GM15510 (cell line): ENCODE measurements around the gene NISCH.

Experiments
- POLR2A ChIP-seq: IDR thresholded peaks from 3 replicates; pipeline ENCODE4 v1.6.1; 2011; ENCODE audit warnings: borderline replicate concordance; ENCODE audit not compliant: insufficient read length; ENCODE audit errors: extremely low read depth

The NISCH gene

GRCh38 chr3:52469001-52469400 lies 13.6 kb downstream of the NISCH start:
- no peak for TF ChIP-seq POLR2A

DNA sequence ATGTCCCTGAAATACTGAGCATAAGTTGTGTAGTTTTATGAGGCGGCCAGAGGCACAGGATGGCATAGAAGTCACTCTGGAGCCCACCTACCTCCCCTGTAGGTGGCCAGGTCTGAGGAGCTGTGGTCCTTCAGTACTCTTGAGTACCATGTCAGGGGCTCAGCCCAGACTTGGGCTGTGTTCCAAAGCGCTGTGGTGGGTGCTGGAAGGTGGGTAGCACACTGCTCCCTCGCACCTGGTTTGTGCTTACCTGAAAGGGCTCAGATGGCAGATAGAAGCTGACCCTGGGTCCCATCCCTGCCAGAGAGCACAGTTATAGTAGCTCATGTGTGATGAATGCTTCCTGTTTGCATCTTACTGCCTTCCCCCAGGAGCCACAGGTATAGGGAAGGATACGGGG lies 15.5 kb downstream of the NISCH start:
- TF ChIP-seq POLR2A = no peak

GRCh38 chr3:52471371-52472238 lies 16.2 kb downstream of the NISCH start:
- no peak for TF ChIP-seq POLR2A

DNA sequence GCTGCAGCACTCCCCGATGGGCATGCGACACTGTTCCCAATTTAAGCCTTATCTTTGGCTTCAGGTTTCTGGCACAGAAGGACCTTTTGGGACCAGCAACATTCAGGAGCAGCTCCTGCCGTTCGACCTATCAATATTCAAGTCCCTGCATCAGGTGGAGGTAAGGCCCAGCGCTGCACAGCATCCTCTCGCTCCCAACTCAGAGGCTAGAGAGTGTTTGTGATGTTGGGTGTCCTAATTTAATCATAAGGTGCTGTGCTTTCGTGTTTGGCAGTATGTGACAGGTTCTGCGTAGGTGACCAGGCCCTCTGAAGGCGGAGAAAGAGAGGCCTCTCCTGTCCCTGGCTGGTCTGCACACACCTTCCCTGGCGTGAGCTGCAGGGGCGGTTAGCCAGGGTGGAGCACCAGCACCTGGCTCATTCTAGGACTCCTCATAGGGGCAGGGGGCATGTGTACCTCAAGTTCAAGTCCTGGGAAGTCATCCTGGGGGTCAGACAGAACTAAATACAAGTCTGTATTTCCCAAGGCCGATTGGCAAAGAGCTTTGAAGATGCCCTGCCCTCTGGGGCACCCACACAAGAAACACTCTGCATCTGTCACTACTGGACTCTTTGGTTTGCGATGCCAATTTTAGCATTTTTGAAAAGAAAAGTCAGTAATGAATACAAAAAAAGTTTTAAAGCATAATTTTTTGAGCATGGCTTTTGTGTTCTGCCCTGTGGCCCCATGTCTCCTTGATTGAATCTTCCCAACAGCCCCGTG lies 17.0 kb downstream of the NISCH start:
- no peak for TF ChIP-seq POLR2A

- TF ChIP-seq POLR2A = no peak
Measured at GRCh38 chr3:52473026-52473425, 17.6 kb downstream of the NISCH start.

DNA sequence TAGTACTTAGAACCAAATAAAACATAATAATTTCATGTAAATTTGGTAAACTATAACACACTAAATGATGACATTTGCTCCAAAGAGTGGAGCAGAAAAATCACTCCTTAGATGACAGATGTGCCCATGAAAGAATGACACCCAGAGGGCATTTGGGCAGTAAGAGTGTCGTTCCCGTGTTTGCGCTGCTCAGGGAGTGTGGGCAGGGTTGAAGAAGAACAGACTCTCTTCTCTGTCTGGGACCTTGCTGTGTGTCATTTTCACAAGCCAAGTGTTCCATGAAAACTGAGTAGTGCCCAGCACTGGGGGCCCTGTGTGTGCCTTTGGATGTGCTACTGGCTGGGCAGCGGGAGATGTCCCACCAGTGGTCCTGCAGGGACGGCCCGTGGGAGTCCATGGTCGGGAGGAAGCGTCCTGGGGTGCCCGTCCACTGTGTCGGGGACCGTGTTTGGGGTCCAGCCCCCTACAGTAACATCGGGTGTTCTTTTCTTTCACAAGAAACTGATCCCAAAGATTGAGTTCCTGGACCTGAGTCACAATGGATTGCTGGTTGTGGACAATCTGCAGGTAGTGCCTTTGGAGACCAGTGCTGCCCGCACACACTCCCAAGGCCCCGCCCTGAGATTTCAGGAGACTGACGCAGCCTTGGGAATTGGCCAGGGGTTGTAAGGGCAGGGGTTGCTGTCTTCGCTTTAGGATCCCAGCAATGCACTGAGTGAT lies 21.8 kb downstream of the NISCH start:
- TF ChIP-seq POLR2A = no peak

GRCh38 chr3:52477796-52478095 lies 22.3 kb downstream of the NISCH start:
- no peak for TF ChIP-seq POLR2A

- TF ChIP-seq POLR2A = no peak
Measured at GRCh38 chr3:52479037-52479876, 23.9 kb downstream of the NISCH start.

- no peak for TF ChIP-seq POLR2A
Measured at GRCh38 chr3:52479877-52480575, 24.6 kb downstream of the NISCH start.

DNA sequence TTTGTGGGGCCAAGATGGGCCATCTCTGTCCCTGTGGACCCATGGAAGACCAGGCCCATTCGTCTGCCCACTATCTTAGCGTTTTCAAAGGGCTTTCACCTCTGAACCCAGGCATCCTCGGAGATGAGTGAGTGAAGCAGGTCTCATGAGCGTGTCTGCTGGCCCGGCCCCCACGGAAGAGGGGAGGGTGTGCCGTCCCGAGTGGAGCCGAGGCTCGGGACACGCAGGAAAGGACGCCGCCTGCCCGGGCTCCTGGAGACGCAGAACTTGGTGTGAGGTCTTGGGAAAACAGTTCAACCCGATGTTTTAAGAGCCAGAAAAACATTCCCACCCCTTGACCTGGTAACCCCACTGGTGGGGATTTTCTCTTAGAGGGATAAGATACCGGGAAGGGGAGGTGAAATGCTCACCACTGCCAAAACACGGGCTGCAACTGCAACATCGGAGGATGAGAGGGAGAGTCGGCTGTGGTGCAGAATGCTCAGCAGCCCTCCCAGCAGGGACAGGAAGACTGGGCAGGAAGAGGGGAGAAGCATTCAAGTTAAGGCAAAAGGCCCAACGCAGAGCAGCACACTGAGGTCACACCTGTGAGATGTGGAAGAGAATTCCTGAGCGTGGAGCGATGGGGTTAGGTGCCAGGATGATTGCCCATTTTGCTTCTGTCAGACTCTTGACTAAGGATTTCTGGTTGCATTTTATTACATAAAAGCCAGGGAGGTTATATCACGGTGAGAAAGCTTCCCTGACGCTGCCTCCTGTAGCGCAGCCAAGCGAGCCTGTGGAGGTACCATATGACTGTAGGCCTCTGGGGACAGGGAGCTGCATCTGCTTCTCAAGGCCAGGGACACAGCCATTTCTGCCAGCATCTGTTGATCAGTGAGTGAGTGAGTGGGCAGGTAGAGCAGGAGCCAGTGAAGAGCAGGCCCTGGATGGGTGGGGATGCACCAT lies 25.6 kb downstream of the NISCH start:
- no peak for TF ChIP-seq POLR2A

DNA sequence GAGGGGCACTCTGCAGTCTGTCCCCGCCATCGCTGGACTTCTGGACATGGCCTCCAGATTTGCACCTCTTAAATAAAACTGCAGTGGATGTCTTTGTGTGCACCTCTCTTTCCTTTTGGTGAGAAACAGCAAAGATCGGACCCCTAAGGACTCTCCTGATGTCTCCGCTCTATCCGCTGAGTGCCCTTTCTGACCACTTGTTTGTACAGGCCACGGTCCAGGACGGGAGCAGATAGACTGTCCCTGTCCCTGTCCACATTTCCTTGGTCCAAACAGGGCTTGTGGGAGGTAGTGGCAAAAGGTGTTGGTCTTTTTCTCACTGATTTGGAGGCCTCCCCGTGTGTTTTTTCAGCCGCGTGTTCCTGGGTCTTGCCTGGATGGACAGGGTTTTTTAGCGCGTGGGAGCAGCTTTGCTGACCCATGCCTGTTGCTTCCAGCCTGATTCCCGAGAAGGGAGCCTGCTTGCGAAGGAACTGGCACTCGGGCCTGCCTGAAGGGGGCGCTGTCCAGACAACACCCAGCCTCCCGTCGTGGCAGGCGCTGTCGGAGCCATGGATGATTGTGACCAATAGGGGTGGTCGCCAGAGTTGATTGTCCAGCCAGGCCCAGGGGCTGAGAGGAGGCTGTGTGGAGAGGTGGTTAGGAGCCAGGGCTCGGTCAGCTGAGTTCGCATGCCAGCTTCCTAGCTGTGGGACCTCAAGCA lies 26.6 kb downstream of the NISCH start:
- TF ChIP-seq POLR2A = no peak

DNA sequence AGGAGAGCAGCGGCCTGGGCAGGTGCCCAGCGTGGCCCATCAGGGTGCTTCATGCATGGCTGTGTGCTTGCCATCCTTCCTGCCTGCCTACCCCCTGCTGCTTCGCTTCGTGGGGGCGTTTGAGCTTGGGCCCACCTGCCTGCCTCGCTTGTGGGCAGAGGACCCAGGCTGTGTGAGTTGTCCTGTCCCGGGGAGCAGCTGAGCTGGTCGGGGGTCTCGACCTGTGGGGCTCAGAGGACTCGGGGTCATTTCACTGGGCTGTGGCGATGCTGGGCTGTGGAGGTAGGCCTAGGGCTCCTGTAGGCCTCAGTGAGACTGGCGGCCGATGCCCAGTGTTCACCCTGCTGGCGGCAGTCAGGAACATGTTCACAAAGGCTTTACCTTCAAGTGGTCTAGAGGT lies 27.7 kb downstream of the NISCH start:
- no peak for TF ChIP-seq POLR2A
